ENCODE data around the gene ACSF3.
A peak's percentile ranks its signal among the peaks of the same experiment; 100 is the strongest.
"Not testable (repeated sequence)": the region's sequence is repeated elsewhere in the genome, so short reads cannot be mapped to it uniquely, and the experiment has no call there.

ACSF3 gene

DNA sequence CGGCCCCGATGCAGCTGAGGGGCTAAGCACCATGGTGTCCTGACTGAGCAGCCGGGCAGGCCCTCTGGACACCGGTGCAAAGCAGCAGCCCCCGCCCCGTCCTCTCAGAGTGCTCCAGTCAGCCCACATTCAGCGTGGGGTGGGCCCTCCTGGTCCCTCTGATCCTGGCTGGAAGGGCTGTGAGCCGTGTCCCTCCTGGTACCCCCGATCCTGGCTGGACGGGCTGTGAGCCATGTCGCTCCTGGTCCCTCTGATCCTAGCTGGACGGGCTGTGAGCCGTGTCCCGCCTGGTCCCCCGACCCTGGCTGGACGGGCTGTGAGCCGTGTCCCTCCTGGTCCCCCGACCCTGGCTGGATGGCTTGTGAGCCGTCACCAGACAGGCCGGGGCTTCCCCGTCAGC lies 26.9 kb upstream of the ACSF3 start:
- H3K4me1 ChIP-seq (ENCODE audit: control insufficient read depth, insufficient read depth, low read length) = peaks cover 2% of the 10 kb centered on the region
- H3K4me3 ChIP-seq (ENCODE audit: low read length in 2 of 2) = no peak overlapping the region
- no peaks in the 10 kb centered on the region for H3K9me3 ChIP-seq (ENCODE audit: control insufficient read depth in 2 of 2, low read length in 2 of 2)
- H3K27me3 ChIP-seq (ENCODE audit: control insufficient read depth in 1 of 2, insufficient read depth in 2 of 2, low read length in 2 of 2) = peaks cover 8 to 11% of the 10 kb centered on the region in 2 donors
- H3K36me3 ChIP-seq (ENCODE audit: control insufficient read depth in 2 of 2, insufficient read depth in 2 of 2, low read length in 2 of 2) = no peaks in the 10 kb centered on the region
- H3K9ac ChIP-seq (ENCODE audit: low read length in 2 of 2) = no peak overlapping the region
- no peak overlapping the region for H3K27ac ChIP-seq (ENCODE audit: low read length)

DNA sequence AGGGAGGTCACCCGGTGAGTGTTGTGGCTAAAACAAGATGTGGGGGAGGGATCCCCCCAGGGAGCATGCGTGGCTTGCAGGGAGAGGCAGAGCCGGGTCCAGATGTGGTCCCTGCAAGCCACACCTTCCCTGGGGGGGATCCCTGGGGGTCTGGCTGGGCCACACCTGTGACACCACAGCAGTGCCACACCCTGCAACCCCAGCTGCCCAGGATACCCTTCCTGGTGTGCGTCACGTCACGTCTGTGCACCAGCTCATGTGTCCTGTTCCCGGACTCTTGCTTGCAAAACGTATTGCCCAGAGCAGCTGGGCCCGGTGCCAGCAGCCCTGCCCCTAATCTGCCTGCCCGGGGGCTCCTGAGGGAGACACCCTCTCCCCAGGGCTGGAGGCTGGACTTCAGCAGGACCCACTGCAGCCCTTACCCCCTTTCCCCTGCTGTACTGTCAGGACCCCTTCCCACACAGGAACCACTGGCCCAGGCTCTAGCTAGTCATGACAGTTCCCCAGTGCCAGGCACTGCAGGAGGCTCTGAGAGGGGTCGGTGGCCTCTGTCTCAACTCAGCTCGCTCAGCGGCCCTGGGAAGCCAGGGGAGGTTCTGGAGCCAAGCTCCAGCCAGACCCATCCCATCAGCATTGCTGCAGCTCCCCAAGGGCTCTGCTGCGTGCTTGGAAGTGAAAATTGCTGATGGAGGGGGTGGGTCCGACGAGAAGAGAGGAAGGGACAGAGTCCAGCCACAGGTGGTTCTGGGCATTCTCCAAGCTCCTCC lies 25.8 kb upstream of the ACSF3 start:
- Histone ChIP-seq H3K27me3 (ENCODE audit: control insufficient read depth in 1 of 2, insufficient read depth in 2 of 2, low read length in 2 of 2) (peaks cover 9 to 10% of the 10 kb centered on the region in 2 donors), H3K4me1 (ENCODE audit: control insufficient read depth, insufficient read depth, low read length) (peaks cover 13% of the 10 kb centered on the region), H3K9me3 (ENCODE audit: control insufficient read depth in 2 of 2, low read length in 2 of 2) (no peaks in the 10 kb centered on the region), H3K36me3 (ENCODE audit: control insufficient read depth in 2 of 2, insufficient read depth in 2 of 2, low read length in 2 of 2) (no peaks in the 10 kb centered on the region), H3K4me3 (ENCODE audit: low read length in 2 of 2) (no peak overlapping the region), H3K9ac (ENCODE audit: low read length in 2 of 2) (no peak overlapping the region), H3K27ac (ENCODE audit: low read length) (no peak overlapping the region)

DNA sequence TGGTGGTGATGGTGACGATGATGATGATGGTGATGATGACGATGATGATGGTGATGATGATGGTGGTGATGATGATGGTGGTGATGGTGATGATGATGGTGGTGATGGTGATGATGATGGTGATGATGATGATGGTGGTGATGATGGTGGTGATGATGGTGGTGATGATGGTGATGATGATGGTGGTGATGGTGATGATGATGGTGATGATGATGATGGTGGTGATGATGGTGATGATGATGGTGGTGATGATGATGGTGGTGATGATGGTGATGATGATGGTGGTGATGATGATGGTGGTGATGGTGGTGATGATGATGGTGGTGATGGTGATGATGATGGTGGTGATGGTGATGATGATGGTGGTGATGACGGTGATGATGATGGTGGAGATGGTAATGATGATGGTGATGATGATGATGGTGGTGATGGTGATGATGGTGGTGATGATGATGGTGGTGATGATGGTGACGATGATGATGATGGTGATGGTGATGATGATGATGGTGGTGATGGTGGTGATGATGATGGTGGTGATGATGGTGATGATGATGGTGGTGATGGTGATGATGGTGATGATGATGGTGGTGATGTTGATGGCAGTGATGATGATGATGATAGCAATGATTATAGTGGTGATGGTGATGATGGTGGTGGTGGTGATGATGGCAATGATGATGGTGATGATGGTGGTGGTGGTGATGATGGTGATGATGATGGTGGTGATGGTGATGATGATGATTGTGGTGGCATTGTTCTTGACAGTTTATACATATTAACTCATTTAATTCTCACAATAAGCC lies 24.6 kb upstream of the ACSF3 start:
- H3K4me1 ChIP-seq (ENCODE audit: control insufficient read depth, insufficient read depth, low read length) = peaks cover 14% of the 10 kb centered on the region
- H3K9ac ChIP-seq (ENCODE audit: low read length in 2 of 2); H3K27ac ChIP-seq (ENCODE audit: low read length); H3K36me3 ChIP-seq (ENCODE audit: control insufficient read depth in 2 of 2, insufficient read depth in 2 of 2, low read length in 2 of 2); H3K9me3 ChIP-seq (ENCODE audit: control insufficient read depth in 2 of 2, low read length in 2 of 2); H3K4me3 ChIP-seq (ENCODE audit: low read length in 2 of 2); H3K27me3 ChIP-seq (ENCODE audit: control insufficient read depth in 1 of 2, insufficient read depth in 2 of 2, low read length in 2 of 2): not testable (repeated sequence)

DNA sequence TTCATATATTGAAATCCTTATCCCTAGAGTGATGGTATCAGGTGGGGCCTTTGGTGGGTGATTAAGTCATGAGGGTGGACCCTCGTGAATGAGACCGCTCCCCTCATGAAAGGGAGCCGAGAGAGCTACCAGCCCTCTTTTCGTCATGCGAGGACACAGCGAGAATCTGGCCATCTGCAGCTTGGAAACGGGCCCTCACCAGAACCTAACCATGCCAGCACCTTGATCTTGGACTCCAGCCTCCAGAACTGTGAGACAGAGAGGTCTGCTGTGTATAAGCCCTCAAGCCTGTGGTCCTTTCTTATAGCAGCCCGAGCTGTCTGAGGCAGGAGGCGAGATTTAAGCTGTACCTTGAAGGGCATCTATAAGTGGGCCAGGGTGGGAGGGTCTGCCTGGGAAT lies 23.7 kb upstream of the ACSF3 start:
- Histone ChIP-seq H3K9me3 (ENCODE audit: control insufficient read depth in 2 of 2, low read length in 2 of 2) (no peaks in the 10 kb centered on the region), H3K27ac (ENCODE audit: low read length) (no peak overlapping the region), H3K9ac (ENCODE audit: low read length in 2 of 2) (no peak overlapping the region), H3K27me3 (ENCODE audit: control insufficient read depth in 1 of 2, insufficient read depth in 2 of 2, low read length in 2 of 2) (peaks cover 9 to 10% of the 10 kb centered on the region in 2 donors), H3K36me3 (ENCODE audit: control insufficient read depth in 2 of 2, insufficient read depth in 2 of 2, low read length in 2 of 2) (no peaks in the 10 kb centered on the region), H3K4me3 (ENCODE audit: low read length in 2 of 2) (no peak overlapping the region), H3K4me1 (ENCODE audit: control insufficient read depth, insufficient read depth, low read length) (peaks cover 14% of the 10 kb centered on the region)

- no peaks in the 10 kb centered on the region for H3K36me3 ChIP-seq (ENCODE audit: control insufficient read depth in 2 of 2, insufficient read depth in 2 of 2, low read length in 2 of 2)
- peaks cover 14% of the 10 kb centered on the region for H3K4me1 ChIP-seq (ENCODE audit: control insufficient read depth, insufficient read depth, low read length)
- no peak overlapping the region for H3K4me3 ChIP-seq (ENCODE audit: low read length in 2 of 2)
- no peaks in the 10 kb centered on the region for H3K9me3 ChIP-seq (ENCODE audit: control insufficient read depth in 2 of 2, low read length in 2 of 2)
- H3K9ac ChIP-seq (ENCODE audit: low read length in 2 of 2) = no peak overlapping the region
- H3K27me3 ChIP-seq (ENCODE audit: control insufficient read depth in 1 of 2, insufficient read depth in 2 of 2, low read length in 2 of 2) = peaks cover 9 to 10% of the 10 kb centered on the region in 2 donors
- H3K27ac ChIP-seq (ENCODE audit: low read length) = no peak overlapping the region
Measured at GRCh38 chr16:89070590-89070989, 23.1 kb upstream of the ACSF3 start.

DNA sequence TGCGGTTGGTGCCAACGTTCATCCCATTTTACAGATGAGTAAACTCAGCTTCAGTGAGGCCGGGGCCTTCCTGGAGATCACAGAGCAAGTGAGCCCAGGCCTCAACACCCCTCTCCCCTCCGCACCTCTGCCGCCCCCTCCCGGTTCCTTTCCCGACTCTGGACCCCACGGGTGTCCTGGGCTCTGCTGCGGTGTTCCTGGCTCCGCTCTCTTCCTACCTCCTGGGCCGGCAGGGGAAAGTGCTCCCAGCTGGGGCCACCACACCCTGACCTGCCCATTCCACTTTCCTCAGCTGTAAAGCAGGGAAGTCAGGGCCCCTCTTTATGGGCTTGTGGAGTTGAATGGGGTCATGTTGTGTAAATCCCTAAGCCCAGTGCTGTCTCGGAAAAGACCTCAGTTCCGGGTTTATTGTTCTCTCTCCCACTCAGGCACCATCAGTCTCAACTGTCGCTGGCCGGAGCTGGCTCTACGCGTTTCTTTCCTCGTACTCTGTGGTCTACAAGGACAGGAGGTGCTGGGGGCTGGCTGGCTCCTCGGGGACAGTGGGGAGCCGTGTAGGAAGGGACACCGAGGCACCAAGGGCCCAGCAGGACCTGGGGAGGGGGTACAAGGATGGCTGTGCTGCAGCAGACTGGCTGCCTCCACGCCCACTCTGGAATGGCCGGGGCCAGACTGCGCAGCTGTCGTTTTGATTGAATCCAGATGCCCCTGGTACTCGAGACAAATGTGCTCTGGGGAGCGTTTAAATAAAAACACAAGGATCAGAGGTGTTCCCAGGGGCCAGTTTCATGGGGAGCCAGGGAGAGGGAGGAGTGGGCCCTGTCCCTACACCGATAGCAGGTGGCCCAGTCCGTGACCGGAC lies 21.7 kb upstream of the ACSF3 start:
- Histone ChIP-seq H3K27me3 (ENCODE audit: control insufficient read depth in 1 of 2, insufficient read depth in 2 of 2, low read length in 2 of 2) (peaks cover 9 to 10% of the 10 kb centered on the region in 2 donors), H3K9me3 (ENCODE audit: control insufficient read depth in 2 of 2, low read length in 2 of 2) (no peaks in the 10 kb centered on the region), H3K4me3 (ENCODE audit: low read length in 2 of 2) (peak overlapping the region in 1 of 2 donors; percentile 22), H3K9ac (ENCODE audit: low read length in 2 of 2) (no peak overlapping the region), H3K36me3 (ENCODE audit: control insufficient read depth in 2 of 2, insufficient read depth in 2 of 2, low read length in 2 of 2) (no peaks in the 10 kb centered on the region), H3K27ac (ENCODE audit: low read length) (no peak overlapping the region), H3K4me1 (ENCODE audit: control insufficient read depth, insufficient read depth, low read length) (peaks cover 14% of the 10 kb centered on the region)

DNA sequence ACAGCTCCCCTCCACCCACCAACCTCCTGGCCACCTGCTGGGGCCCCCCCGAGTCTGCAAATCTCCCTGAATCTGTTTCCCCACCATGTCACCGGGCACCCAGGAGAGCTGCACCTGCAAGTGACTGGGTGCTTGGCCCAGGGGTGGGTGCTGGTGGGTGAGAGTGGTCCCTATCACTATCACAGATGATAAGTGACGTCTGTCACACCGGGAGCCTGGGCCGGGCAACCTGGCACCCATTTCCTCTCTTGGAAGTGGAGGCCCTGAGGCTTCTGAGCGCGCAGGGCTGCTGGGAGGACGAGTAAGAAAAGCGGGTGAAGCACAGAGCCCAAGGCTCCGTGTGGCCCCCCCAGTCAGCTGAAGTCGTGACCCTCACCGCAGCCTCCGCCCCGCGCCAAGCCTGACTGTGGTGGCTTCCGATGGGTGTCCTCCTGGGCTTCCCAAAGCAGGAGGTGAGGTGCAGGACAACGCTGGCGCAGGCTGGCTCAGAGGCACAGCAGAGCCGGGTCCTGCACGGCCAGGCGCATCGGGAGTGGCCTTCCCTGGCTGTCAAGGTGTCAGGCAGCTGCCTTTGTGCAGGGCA lies 21.0 kb upstream of the ACSF3 start:
- Histone ChIP-seq H3K27ac (ENCODE audit: low read length) (no peak overlapping the region), H3K27me3 (ENCODE audit: control insufficient read depth in 1 of 2, insufficient read depth in 2 of 2, low read length in 2 of 2) (peaks cover 7 to 10% of the 10 kb centered on the region in 2 donors), H3K4me3 (ENCODE audit: low read length in 2 of 2) (no peak overlapping the region), H3K9ac (ENCODE audit: low read length in 2 of 2) (no peak overlapping the region), H3K9me3 (ENCODE audit: control insufficient read depth in 2 of 2, low read length in 2 of 2) (no peaks in the 10 kb centered on the region), H3K36me3 (ENCODE audit: control insufficient read depth in 2 of 2, insufficient read depth in 2 of 2, low read length in 2 of 2) (no peaks in the 10 kb centered on the region), H3K4me1 (ENCODE audit: control insufficient read depth, insufficient read depth, low read length) (peaks cover 14% of the 10 kb centered on the region)

GRCh38 chr16:89073346-89074071 lies 20.1 kb upstream of the ACSF3 start:
- Histone ChIP-seq H3K27ac (ENCODE audit: low read length) (no peak overlapping the region), H3K4me3 (ENCODE audit: low read length in 2 of 2) (no peak overlapping the region), H3K9me3 (ENCODE audit: control insufficient read depth in 2 of 2, low read length in 2 of 2) (no peaks in the 10 kb centered on the region), H3K36me3 (ENCODE audit: control insufficient read depth in 2 of 2, insufficient read depth in 2 of 2, low read length in 2 of 2) (no peaks in the 10 kb centered on the region), H3K9ac (ENCODE audit: low read length in 2 of 2) (no peak overlapping the region), H3K27me3 (ENCODE audit: control insufficient read depth in 1 of 2, insufficient read depth in 2 of 2, low read length in 2 of 2) (peaks cover 3 to 4% of the 10 kb centered on the region in 2 donors), H3K4me1 (ENCODE audit: control insufficient read depth, insufficient read depth, low read length) (peaks cover 14% of the 10 kb centered on the region)

GRCh38 chr16:89074072-89074674 lies 19.5 kb upstream of the ACSF3 start:
- not testable (repeated sequence) for H3K9me3 ChIP-seq (ENCODE audit: control insufficient read depth in 2 of 2, low read length in 2 of 2); H3K9ac ChIP-seq (ENCODE audit: low read length in 2 of 2); H3K27ac ChIP-seq (ENCODE audit: low read length); H3K27me3 ChIP-seq (ENCODE audit: control insufficient read depth in 1 of 2, insufficient read depth in 2 of 2, low read length in 2 of 2); H3K4me3 ChIP-seq (ENCODE audit: low read length in 2 of 2); H3K36me3 ChIP-seq (ENCODE audit: control insufficient read depth in 2 of 2, insufficient read depth in 2 of 2, low read length in 2 of 2)
- peaks cover 14% of the 10 kb centered on the region for H3K4me1 ChIP-seq (ENCODE audit: control insufficient read depth, insufficient read depth, low read length)

Data from stomach smooth muscle (tissue), 2 donors.